ENCODE measurements around the gene MYLK2.

MYLK2 gene

DNA sequence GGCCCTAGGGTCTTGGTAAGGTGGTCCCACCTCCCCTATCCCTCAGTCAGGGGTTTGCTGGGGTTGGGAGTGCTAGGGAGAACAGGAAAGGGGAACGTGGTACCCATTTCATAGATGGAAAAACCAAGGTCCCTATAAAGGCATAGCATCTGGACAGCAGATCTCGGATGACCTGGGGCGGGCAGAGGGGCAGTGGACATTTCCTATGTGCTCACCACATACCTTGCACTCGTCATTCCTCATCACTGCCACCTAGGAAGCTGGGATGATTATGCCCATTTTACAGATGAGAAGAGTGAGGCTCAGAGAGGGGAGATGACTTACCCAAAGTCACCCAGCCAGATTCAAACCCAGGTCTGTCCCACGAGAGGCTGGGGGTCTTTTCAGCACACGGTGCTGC, 12.1 kb downstream of the MYLK2 start:
- no peak for TF ChIP-seq EZH2phosphoT487 (IDR thresholded peaks at IDR 0.05; ENCODE audit: borderline replicate concordance, low read length)
- TF ChIP-seq, protein P1, sequence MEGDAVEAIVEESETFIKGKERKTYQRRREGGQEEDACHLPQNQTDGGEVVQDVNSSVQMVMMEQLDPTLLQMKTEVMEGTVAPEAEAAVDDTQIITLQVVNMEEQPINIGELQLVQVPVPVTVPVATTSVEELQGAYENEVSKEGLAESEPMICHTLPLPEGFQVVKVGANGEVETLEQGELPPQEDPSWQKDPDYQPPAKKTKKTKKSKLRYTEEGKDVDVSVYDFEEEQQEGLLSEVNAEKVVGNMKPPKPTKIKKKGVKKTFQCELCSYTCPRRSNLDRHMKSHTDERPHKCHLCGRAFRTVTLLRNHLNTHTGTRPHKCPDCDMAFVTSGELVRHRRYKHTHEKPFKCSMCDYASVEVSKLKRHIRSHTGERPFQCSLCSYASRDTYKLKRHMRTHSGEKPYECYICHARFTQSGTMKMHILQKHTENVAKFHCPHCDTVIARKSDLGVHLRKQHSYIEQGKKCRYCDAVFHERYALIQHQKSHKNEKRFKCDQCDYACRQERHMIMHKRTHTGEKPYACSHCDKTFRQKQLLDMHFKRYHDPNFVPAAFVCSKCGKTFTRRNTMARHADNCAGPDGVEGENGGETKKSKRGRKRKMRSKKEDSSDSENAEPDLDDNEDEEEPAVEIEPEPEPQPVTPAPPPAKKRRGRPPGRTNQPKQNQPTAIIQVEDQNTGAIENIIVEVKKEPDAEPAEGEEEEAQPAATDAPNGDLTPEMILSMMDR (IDR thresholded peaks at IDR 0.05; ENCODE audit: low read depth, low read length, poor library complexity, severe bottlenecking), result no peak
- Histone ChIP-seq H3K36me3 (ENCODE audit: control insufficient read depth, low read length) (no peaks in the 10 kb centered on the region), H3K4me1 (ENCODE audit: control insufficient read depth, low read length) (no peaks in the 10 kb centered on the region), H3F3A (ENCODE audit: control insufficient read depth, insufficient read depth) (no peaks in the 10 kb centered on the region), H3K9me3 (ENCODE audit: control insufficient read depth, insufficient read depth, low read length) (no peaks in the 10 kb centered on the region), H3K79me2 (ENCODE audit: control insufficient read depth, low read length) (no peaks in the 10 kb centered on the region), H3K9me2 (replicated peaks; ENCODE audit: control insufficient read depth, low read length) (no peaks in the 10 kb centered on the region), H3K27me3 (ENCODE audit: control insufficient read depth, low read length) (no peaks in the 10 kb centered on the region), H4K20me1 (ENCODE audit: control insufficient read depth, insufficient read depth, low read depth, low read length) (no peaks in the 10 kb centered on the region; the same call in 1 of the 2 replicates), H3K27ac (ENCODE audit: low read depth, low read length) (no peak overlapping the region), H3K4me3 (ENCODE audit: low read length) (no peak overlapping the region), H3K4me2 (ENCODE audit: low read length) (no peak overlapping the region)

DNA sequence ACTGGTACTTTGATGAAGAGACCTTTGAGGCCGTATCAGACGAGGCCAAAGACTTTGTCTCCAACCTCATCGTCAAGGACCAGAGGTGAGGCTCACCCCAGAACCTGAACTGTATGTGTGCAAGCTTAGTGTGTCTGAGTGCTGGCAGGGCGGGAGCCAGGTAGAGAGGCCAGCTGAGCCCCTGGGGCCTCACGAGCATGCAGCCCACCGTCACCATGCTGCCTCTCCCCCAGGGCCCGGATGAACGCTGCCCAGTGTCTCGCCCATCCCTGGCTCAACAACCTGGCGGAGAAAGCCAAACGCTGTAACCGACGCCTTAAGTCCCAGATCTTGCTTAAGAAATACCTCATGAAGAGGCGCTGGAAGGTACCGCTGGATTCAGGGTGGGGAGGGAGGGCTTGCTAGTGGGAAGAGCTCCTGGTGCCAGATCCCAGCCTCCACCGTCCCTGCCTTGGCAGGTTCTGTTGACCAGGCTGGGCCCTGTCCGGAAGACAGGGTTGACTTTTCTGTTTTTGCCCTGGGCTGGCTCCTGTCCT, 12.7 kb downstream of the MYLK2 start:
- no peak overlapping the region for H3K4me2 ChIP-seq (ENCODE audit: low read length)
- no peaks in the 10 kb centered on the region; the same call in 1 of the 2 replicates for H4K20me1 ChIP-seq (ENCODE audit: control insufficient read depth, insufficient read depth, low read depth, low read length)
- H3K9me3 ChIP-seq (ENCODE audit: control insufficient read depth, insufficient read depth, low read length), result no peaks in the 10 kb centered on the region
- no peak overlapping the region for H3K27ac ChIP-seq (ENCODE audit: low read depth, low read length)
- no peaks in the 10 kb centered on the region for H3K4me1 ChIP-seq (ENCODE audit: control insufficient read depth, low read length)
- no peaks in the 10 kb centered on the region for H3K79me2 ChIP-seq (ENCODE audit: control insufficient read depth, low read length)
- no peak overlapping the region for H3K4me3 ChIP-seq (ENCODE audit: low read length)
- no peaks in the 10 kb centered on the region for H3K36me3 ChIP-seq (ENCODE audit: control insufficient read depth, low read length)
- no peaks in the 10 kb centered on the region for H3F3A ChIP-seq (ENCODE audit: control insufficient read depth, insufficient read depth)
- H3K27me3 ChIP-seq (ENCODE audit: control insufficient read depth, low read length), result no peaks in the 10 kb centered on the region
- TF ChIP-seq, protein P1 (IDR thresholded peaks at IDR 0.05; ENCODE audit: low read depth, low read length, poor library complexity, severe bottlenecking), result no peak
- TF ChIP-seq EZH2phosphoT487 (IDR thresholded peaks at IDR 0.05; ENCODE audit: borderline replicate concordance, low read length), result no peak
- no peaks in the 10 kb centered on the region for H3K9me2 ChIP-seq (replicated peaks; ENCODE audit: control insufficient read depth, low read length)

DNA sequence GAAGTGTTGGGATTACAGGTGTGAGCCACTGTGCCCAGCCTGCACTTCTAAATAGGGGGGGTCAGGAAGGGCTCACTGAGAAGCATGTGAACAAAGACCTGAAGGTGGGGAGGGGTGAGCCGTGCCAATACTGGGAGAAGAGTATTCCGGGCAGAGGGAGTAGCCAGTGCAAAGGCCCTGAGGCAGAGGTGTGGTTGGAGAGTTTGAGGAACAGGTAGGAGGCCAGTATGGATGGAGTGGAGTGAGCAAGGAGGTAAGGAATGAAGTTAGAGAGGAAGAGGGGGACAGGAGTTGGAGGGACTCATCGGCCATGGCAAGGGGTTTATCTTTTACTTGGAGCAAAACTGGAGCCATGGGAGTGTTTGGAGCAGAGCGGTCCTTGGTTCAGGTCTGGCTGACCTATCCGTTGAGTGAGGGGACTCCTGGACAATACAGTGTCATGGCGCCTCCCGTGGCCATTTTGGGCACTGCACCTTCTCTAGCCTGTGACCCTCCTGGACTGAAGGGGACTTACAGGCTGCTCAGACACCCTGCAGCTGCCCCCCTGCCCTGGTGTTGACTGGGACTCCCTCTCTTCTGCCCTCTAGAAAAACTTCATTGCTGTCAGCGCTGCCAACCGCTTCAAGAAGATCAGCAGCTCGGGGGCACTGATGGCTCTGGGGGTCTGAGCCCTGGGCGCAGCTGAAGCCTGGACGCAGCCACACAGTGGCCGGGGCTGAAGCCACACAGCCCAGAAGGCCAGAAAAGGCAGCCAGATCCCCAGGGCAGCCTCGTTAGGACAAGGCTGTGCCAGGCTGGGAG, 14.2 kb downstream of the MYLK2 start:
- no peaks in the 10 kb centered on the region for H3K79me2 ChIP-seq (ENCODE audit: control insufficient read depth, low read length)
- peaks cover 2% of the 10 kb centered on the region; the same call in 1 of the 2 replicates for H3K27me3 ChIP-seq (ENCODE audit: control insufficient read depth, low read length)
- no peak overlapping the region for H3K4me3 ChIP-seq (ENCODE audit: low read length)
- no peaks in the 10 kb centered on the region for H3K4me1 ChIP-seq (ENCODE audit: control insufficient read depth, low read length)
- no peaks in the 10 kb centered on the region for H3K36me3 ChIP-seq (ENCODE audit: control insufficient read depth, low read length)
- H3K9me3 ChIP-seq (ENCODE audit: control insufficient read depth, insufficient read depth, low read length), result no peaks in the 10 kb centered on the region
- H3K27ac ChIP-seq (ENCODE audit: low read depth, low read length), result no peak overlapping the region
- H3K4me2 ChIP-seq (ENCODE audit: low read length), result no peak overlapping the region
- no peaks in the 10 kb centered on the region for H3F3A ChIP-seq (ENCODE audit: control insufficient read depth, insufficient read depth)
- H3K9me2 ChIP-seq (replicated peaks; ENCODE audit: control insufficient read depth, low read length), result no peaks in the 10 kb centered on the region
- no peak for TF ChIP-seq EZH2phosphoT487 (IDR thresholded peaks at IDR 0.05; ENCODE audit: borderline replicate concordance, low read length)
- TF ChIP-seq, protein P1 (IDR thresholded peaks at IDR 0.05; ENCODE audit: low read depth, low read length, poor library complexity, severe bottlenecking), result peak; percentile 96
- no peaks in the 10 kb centered on the region for H4K20me1 ChIP-seq (ENCODE audit: control insufficient read depth, insufficient read depth, low read depth, low read length)

Measured in DOHH2 (cell line).